ENCODE data around the gene PPP1R15A.
A peak's percentile ranks its signal among the peaks of the same experiment; 100 is the strongest.
"Not testable (repeated sequence)": the region's sequence is repeated elsewhere in the genome, so short reads cannot be mapped to it uniquely, and the experiment has no call there.

Gene PPP1R15A

DNA sequence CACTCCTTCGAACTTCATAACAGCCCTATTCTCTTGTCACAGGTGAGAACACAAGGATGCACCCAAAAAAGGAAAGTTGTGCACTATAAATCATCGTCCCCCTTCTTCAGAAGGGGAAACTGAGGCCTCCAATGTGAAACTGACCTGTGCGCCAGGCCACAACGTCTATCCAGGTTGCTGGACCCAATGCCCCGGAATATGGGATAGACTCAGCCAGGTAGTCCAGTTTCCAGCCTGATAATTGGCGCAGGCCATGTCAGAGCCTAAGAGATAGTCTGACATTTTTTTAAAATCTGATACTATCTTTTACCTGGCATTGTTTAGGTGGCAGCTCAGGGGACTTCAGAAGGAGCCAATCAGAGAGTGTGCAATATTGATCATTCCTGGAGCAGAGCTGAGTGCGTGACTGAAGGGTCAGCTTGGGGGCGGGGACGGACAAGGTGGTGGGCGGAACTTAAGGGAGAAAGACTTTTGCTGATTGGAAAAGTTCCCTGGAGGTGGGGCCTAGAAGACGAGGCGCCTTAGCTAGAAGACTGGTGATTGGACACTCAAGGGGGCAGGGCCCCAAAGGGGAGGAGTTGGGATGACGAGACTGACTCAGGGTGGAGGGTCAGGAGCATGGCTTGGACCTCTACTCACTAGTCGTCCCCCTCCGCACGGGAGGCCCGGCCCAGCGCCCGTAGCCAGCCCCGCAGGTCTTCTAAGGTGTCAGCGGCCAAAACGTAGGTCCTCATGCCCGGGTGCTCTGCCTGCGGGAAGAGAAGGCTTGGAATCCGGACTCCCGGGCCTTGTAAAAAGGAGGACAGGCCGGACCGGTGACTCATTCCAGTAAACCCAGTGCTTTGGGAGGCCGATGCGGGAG is 12.3 kb upstream of the PPP1R15A start:
- no peak for DNase-seq (ENCODE audit: low spot score)

- no peak for DNase-seq (ENCODE audit: low spot score)
Measured at GRCh38 chr19:48861313-48861712, 10.9 kb upstream of the PPP1R15A start.

- no peak for DNase-seq (ENCODE audit: low spot score)
Measured at GRCh38 chr19:48862827-48863226, 9.4 kb upstream of the PPP1R15A start.

- no peak for DNase-seq (ENCODE audit: low spot score)
Measured at GRCh38 chr19:48866692-48867091, 5.5 kb upstream of the PPP1R15A start.

GRCh38 chr19:48867123-48867745 is 5.0 kb upstream of the PPP1R15A start:
- DNase-seq (ENCODE audit: low spot score), result no peak

DNA sequence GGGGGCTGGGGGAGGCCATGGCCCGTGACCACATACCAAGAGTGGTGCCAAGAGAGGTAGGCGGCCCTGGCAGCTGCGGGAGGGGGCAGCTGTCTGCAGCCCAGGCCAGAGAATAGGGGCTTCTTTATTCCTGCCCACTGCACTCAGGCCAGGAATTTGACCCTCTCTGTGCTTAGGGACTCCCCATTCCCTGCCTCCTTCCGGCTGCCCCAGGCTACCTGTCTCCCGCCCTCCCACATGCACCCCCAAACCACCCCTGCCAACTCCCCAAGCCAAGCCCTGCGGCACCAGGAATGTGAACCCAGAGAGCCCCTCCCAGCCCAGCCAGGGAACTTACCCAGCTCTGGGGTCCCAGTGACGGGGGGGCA is 4.5 kb upstream of the PPP1R15A start:
- no peak for DNase-seq (ENCODE audit: low spot score)

- no peak for DNase-seq (ENCODE audit: low spot score)
Measured at GRCh38 chr19:48868114-48868886, 3.9 kb upstream of the PPP1R15A start, which contains the start of gene PLEKHA4. PLEKHA4 (minus strand) TSS chr19:48868617; CDS start chr19:48867620, 997 bp downstream.

- DNase-seq (ENCODE audit: low spot score), result no peak
Measured at GRCh38 chr19:48870048-48870447, 2.2 kb upstream of the PPP1R15A start.

- not testable (repeated sequence) for DNase-seq (ENCODE audit: low spot score)
Measured at GRCh38 chr19:48871471-48872181, 595 bp upstream of the PPP1R15A start.

DNA sequence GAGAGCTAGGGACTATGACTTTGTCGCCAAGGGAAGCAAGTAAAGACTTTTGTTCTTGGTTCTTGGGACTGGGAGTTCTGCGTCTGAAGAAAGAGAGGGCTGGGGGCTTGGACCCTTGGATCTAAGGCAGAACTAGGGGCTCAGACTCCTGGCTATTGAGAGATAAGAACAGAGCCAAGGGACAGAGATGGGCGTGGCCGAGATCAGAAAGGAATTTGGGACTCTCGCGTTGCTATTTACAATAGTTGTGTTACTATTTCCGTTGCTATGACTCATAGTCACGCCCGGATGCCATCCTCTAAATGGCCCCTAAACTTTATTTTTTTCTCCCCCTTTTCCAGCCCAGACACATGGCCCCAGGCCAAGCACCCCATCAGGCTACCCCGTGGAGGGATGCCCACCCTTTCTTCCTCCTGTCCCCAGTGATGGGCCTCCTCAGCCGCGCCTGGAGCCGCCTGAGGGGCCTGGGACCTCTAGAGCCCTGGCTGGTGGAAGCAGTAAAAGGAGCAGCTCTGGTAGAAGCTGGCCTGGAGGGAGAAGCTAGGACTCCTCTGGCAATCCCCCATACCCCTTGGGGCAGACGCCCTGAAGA is 759 bp downstream of the PPP1R15A start:
- DNase-seq (ENCODE audit: low spot score), result peak; percentile 58

DNA sequence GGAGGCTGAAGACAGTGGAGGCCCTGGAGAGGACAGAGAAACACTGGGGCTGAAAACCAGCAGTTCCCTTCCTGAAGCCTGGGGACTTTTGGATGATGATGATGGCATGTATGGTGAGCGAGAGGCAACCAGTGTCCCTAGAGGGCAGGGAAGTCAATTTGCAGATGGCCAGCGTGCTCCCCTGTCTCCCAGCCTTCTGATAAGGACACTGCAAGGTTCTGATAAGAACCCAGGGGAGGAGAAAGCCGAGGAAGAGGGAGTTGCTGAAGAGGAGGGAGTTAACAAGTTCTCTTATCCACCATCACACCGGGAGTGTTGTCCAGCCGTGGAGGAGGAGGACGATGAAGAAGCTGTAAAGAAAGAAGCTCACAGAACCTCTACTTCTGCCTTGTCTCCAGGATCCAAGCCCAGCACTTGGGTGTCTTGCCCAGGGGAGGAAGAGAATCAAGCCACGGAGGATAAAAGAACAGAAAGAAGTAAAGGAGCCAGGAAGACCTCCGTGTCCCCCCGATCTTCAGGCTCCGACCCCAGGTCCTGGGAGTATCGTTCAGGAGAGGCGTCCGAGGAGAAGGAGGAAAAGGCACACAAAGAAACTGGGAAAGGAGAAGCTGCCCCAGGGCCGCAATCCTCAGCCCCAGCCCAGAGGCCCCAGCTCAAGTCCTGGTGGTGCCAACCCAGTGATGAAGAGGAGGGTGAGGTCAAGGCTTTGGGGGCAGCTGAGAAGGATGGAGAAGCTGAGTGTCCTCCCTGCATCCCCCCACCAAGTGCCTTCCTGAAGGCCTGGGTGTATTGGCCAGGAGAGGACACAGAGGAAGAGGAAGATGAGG is 1.5 kb downstream of the PPP1R15A start:
- DNase-seq (ENCODE audit: low spot score), result no peak

GRCh38 chr19:48874303-48875135 is 2.3 kb downstream of the PPP1R15A start:
- DNase-seq (ENCODE audit: low spot score), result peak; percentile 34

DNA sequence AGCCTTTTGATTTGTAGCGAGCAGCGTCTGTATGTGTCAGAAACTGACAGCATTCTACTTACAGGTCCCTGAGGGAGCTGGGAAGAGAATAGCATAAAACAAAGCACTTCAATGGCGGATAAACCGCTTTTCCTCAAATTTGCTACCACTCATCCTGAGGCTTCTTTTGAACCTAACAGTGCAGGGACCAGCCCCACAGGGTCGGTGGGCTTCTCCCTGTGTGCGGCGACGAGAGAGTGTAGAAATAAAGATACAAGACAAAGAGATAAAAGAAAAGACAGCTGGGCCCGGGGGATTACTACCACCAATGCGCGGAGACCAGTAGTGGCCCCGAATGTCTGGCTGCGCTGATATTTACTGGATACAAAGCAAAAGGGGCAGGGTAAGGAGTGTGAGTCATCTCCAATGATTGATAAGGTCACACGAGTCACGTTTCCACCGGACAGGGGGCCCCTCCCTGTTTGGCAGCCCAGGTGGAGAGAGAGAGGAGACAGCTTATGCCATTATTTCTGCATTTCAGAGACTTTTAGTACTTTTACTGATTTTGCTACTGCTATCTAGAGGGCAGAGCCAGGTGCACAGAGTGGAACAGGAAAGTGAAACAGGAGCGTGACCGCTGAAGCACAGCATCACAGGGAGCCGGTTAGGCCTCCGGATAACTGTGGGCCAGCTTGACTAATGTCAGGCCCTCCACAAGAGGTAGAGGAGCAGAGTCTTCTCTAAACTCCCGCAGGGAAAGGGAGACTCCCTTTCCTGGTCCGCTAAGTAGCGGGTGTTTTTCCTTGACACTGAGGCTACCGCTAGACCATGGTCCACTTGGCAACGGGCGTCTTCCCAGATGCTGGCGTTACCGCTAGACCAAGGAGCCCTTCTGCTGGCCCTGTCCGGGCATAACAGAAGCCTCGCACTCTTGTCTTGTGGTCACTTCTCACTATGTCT is 4.1 kb downstream of the PPP1R15A start:
- not testable (repeated sequence) for DNase-seq (ENCODE audit: low spot score)

GRCh38 chr19:48877855-48878195 is 5.6 kb downstream of the PPP1R15A start:
- DNase-seq (ENCODE audit: low spot score), result no peak

GRCh38 chr19:48878196-48879024 is 6.2 kb downstream of the PPP1R15A start:
- no peak for DNase-seq (ENCODE audit: low spot score)

- no peak for DNase-seq (ENCODE audit: low spot score)
Measured at GRCh38 chr19:48879025-48879637, 6.9 kb downstream of the PPP1R15A start.

DNA sequence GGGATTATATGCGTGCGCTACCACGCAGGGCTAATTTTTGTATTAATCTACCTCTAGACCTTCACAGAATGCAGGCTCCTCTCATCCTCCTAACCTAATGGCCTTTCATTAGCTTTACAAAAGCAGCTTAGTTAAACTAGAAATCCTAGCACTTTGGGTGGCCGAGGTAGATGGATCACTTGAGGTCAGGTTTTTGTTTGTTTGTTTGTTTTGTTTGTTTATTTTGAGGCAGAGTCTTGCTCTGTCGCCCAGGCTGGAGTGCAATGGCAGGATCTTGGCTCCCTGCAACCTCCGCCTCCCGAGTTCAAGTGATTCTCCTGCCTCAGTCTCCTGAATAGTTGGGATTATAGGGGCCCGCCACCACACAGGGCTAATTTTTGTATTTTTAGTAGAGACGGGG is 7.5 kb downstream of the PPP1R15A start:
- not testable (repeated sequence) for DNase-seq (ENCODE audit: low spot score)
